ENCODE data around the gene DDOST.
A peak's percentile ranks its signal among the peaks of the same experiment; 100 is the strongest.
"Not testable (repeated sequence)": the region's sequence is repeated elsewhere in the genome, so short reads cannot be mapped to it uniquely, and the experiment has no call there.

The DDOST gene

DNA sequence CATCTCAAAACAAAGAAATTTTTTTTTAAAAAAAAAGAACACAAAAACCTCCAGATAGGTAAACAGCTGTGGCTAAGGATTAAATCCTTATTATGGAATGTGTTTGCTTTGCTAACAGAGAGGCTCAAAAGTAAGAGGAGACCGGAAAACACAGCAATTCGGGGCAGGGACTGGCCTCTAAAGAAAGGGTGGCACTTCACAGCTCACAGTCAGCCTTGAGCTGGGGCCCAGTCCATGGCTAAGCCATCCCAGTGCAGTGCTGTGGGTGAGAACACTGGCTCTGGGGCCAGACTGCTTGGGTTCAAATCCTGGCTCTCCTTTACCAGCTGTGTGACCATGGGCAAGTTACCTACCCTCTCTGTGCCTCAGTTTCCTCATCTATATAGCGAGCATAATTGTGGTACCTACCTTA lies 28.5 kb upstream of the DDOST start:
- DNase-seq = no peak

DNA sequence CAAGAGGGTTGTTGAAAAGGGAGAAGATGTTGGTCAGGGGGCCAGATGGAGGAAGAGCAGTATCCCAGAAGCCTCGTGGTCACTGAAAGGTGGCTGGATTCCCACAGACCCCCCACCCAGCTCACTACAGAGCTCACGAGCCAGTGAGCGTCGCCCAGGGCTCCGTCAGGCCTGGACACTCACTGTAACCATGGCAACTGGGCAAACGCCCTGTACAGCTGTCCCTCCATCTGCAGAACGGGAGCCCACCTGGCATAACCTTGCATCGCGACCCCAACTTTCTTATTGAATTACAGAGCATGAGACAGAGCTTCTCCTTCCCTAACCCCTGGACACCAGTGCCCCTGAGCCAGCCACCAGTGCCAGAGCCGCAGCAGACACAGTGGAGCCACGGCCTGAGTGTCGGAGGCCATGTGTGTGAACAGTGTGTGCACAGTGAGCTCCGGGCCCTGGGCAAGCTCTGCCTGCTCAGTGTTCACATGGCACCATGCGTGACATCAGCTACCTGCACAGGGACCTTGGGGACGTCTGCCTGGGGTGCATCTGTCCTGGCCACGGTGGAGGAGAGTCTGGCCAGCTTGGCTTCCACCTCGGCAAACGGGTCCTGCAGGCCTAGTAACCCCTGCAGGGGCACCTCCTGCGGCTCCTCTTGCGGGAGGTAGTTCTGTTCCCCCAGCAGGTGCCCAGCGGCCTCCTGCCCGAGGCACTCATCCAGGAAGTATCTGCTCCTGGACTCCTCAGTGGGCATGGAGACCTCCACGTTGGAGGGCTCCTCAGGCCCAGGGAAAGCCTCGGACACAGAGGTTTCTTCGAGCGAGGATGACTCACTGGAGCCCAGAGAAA lies 25.9 kb upstream of the DDOST start:
- DNase-seq = no peak

DNA sequence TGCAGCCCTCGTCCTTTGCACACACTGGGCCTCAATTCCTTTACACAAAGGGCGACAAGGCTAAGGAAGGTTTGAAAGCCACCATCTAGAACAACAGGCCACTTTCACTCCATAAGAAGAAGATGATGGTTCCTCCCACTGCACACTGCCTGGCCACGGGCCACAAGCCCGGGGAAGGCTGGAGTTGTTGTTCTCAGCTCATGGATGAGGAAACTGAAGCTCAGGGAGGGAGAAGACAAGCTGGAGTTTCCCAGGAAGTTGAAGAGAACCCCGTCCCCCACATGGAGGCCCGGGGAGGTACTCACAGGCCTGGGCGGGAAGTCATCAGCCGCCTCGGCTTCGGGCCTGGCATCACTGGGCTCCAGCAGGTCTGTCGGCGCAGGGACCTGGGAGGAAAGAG lies 24.6 kb upstream of the DDOST start:
- peak; percentile 46 for DNase-seq

DNA sequence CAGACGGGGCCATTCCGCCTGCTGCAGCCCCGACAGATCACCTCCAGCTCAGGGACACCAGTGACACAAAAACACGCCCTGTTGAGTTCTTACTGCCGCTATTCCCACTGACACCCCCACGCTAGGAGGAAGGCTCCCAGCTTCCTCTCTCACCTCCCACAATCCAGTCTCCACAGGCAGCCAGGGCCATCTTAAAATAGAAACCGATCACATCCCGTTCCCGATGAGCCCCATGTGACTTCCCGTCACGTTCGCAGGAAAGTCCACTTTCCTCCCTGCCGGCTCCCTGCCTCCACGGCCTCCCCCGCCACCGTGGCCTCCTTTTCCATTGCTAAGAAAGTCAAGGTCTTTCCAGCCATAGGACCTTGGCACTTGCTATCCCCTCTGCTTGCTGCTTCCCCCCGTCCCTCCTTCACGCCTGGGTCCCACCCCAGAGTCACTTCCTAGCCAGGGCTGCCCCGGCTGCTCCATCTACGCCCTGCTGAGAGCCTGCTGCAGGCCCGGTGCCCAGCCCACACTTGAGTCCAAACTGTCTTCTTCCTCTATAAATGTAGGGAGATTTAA lies 24.0 kb upstream of the DDOST start:
- DNase-seq = peak; percentile 59

DNA sequence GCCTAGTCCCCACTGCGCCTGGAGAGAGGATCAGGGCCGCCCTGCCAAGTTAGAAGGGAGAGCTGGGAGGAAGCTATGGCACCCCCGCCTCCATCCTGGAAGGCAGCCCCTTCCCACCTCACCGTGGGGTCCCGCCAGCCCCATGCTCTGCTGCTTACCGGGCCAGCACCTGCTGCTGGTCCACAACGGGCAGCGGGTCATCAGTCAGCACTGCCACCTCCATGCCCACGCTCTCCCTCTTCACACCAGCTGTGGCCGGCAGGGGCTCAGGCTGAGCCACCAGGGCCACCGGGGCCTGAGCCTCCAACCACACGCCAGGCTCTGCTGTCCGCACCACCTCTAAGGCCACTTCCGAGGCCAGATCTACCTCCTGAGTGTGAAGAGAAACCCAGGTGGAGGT lies 23.5 kb upstream of the DDOST start:
- no peak for DNase-seq

DNA sequence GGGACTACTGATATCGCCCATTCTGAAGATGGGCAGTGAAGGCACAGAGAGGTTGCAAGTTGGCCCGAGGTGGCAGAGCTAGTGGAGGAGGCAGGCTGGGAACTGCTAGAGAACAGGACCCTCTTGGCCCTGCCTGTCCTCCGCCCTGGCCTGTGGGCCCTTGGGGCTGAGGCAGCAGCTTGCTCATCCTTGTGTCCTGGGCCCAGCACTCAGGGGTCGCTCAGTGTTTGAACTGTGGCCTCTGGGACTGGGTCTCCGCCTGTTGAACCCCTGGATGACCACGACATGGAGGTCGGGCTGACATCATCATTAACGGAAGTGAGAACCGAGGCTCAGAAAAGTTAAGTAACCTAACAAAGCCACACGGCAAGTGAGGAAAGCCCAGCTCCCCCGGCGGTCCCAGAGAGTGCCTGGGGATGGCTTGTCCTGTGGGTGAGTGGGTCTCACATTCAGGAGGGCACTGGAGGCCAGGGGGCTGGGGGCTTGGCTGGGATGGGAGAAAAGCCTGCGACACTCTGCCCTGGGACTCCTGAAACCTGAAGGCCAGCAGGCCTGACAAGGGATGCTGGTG lies 23.0 kb upstream of the DDOST start:
- DNase-seq = peak; percentile 49

DNA sequence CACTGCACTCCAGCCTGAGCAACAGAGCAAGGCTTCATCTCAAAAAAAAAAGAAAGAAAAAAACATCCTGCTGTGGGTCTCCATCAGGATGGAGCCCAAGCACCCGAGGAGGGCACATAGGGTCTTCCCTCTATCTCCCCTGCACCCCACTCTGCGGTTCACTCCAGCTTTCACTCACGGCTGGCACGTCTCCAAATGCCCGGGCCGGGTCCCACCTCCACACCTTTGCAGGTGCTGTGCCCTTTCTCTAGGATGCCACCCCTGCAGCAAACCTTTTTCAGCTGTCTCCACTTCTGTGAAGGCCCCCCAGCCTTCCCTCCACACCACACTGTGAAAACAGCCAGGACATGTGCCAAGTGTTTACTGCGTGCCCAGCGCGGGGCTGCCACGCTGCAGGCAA lies 22.4 kb upstream of the DDOST start:
- no peak for DNase-seq

DNA sequence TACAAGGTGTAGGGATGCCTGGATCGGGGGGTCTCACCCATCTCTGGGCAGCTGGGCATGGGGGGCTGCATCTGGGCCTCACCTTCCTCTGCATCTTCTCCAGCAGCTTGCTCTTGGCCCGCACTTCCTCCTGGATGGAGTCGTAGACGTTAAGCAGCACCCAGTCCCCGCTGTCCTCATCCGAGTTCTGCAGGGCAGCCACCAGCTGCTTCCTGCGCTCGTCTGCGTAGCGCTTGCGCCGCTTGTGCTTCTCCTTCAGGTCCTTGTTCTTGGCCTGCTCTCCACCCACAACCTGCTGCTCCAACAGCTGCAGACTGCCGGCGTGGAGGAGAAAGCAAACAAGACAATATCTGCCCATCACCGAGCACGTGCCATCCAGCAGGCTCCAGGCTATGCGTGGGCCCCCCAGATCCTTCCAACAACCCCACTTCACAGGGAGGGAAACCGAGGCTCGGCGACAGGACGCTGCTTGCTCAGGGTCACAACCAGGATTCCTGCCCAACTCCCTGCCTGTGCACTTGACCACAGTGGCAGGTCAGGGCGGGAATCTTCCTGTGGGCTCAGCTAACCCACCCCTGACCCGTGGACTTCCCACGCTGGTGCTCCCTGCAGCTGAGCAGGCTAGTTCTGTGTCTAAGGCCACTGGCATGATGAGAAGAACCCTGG lies 21.5 kb upstream of the DDOST start:
- peak; percentile 56 for DNase-seq

DNA sequence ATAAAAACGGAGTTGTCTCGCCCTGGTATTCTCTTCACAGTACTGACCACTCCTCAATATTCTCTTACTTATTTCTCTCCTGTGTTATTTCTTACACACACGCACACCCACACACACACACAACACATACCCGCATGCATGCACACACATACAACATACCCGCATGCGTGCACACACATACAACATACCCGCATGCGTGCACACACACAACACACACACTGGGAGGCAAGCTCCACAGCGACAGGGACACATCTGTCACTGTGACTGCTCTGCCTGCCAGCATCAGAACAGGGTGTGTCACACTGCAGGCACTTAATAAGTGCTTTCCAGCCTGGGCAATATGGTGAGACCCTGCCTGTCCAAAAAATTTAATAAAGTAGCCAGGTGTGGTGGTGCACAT lies 20.8 kb upstream of the DDOST start:
- DNase-seq = no peak

- DNase-seq = no peak
These were observed 19.1 kb upstream of the DDOST start for GRCh38 chr1:20680269-20680668.

DNA sequence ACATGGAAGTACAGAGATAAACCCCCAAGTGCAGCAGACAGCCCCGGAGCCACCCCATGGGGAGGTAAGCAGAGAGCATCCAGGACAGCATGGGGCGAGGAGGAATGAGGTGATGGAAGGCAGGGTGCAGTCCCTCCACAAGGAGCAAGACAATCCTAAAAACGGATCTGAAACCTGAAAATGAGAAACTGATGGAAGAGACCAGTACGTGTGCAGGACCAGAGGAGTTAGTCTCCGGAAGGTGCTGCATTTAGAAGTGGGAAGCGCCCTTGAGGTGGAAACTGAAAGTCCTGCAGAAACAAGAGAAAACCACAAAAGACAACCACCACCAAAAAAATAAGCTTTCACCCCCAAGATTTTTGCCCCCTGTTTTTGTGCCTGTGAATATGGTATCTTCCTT lies 17.4 kb upstream of the DDOST start:
- DNase-seq = peak; percentile 29

DNA sequence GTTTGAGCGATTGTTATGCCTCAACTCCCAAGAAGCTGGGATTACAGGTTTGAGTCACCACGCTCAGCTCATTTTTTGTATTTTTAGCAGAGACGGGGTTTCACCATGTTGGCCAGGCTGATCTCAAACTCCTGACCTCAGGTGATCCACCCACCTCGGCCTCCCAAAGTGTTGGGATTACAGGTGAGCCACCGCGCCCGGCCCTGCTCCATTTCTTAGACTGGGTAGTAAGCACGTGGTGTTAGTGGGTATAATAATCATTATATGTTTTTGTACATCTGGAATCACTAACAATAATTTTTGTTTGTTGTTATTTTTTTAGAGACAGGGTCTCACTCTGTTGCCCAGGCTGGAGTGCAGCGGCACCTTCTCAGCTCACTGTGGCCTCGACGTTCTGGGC lies 12.5 kb upstream of the DDOST start:
- DNase-seq = not testable (repeated sequence)

DNA sequence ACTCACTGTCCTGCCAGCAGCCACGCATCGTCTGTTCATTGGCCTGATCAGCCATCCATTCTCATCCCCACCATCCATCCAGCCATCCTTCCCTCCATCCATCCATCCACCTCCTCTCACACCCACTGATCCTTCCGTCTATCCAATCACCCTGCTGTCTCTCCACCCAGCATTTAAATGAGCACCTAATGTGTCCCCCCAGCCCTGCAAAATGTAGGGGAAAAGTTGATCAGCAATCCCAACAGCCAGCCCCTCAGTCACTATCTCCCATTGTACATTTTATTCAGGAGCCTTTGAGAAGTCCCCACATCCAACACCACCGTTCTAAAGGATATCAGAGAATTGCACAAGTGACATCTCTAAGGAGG lies 11.1 kb upstream of the DDOST start:
- no peak for DNase-seq

GRCh38 chr1:20670936-20671335 lies 9.8 kb upstream of the DDOST start:
- no peak for DNase-seq

- DNase-seq = no peak
These were observed 7.4 kb upstream of the DDOST start for GRCh38 chr1:20668581-20668980.

- peak; percentile 22 for DNase-seq
These were observed 5.6 kb upstream of the DDOST start for GRCh38 chr1:20666804-20667203.

DNA sequence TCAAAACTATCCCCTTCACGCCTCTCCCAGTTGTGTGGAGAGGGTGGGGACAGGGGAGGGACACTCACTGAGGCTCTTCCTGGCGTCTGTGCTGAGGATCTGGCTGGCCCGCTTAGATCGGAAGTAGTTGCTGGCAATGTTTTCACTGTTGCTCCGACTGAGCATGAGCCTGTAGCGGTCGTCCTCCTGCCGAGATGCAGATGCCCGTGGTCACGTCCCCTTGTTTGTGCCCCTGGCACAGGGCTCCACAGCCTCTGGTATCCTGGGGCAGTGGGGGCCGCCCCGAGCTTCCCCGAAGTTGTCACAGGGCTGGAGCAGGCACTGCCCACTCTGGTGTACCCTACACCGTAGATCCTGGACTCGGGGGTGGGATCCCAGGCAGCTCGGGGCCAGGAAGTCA lies 5.0 kb upstream of the DDOST start:
- DNase-seq = no peak

- DNase-seq = no peak
These were observed 4.6 kb upstream of the DDOST start for GRCh38 chr1:20665726-20666125.

DNA sequence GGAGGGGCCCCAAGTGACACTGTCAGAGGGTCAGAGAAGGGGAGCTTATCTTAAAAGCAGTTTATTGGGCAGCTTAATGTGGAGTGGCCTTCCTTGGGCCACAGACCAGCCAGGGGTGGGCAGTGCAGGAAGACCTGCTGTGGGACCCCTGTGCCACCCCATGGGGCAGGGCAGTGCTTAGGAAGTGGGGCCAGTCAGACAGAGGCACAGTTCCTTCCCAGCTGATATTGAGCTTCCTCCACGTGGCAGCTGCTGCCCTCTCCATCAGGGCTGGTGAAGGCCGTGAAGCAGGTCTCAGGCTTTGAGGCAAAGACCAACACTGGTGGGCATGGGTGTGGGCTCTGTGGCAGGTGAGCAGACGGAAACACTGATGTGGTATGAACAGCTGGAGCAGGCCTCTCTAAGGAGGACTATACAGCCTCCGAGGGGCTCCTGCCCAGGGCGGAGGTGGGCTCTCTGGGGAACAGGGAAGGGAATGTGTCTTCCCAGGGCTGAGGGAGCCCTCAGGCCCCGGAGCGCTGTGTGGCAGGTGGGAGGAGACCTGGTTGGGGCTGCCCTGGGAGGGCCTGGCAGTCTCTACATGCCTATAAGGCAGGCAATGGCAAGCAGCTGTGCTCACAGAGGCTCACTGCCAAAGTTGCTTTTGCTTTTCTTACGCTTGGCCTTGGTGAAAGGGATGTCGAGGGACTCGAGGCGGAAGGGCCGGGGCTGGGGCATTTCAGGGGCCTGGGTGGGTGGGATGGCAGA lies 3.0 kb upstream of the DDOST start:
- DNase-seq = no peak

DNA sequence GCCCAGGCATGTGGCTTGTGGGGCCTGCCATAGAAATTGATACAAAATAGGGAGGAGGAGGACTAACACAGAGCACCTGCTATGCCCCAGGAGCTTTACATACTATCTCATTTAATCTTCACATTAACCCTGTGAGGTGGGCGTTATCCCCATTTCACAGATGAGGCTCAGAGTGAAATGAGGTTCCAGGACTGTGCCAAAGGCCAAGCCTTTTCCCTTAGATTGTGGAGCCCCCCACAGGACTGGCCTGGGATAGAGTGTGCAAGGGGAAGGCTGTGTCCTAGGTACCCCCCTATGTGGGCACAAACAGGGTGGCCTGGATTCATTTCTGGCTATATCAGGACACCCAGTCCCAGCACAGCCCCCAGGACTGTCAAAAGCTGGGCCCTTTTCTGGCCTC lies 2.2 kb upstream of the DDOST start:
- no peak for DNase-seq

GRCh38 chr1:20662110-20662475 lies 924 bp upstream of the DDOST start:
- DNase-seq = no peak

DNA sequence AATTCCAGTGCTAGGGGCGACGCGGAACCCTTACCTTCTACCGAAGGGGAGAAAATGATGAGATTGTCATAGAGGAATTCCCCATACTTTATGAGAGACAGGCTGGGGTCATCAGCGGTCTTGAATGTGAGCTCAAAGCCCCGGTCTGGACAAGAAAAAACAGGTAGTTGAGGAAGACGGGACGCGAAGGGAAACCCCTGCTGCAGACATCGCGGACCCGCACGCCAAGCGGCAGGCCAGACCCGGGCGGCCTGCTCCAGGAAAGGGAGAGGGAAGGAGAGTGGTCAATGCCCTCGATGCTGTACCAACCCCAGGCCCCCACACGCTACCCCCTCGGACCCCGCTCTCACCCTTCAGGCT lies 342 bp downstream of the DDOST start:
- no peak for DNase-seq

GRCh38 chr1:20660363-20660762 lies 806 bp downstream of the DDOST start:
- peak; percentile 18 for DNase-seq
